ENCODE data around the gene EDIL3. TPM values are rescaled to one million over a fixed set of nuclear protein-coding genes. Genes with fewer than 3 reads are reported as not detected.
"Not testable (repeated sequence)": the region's sequence is repeated elsewhere in the genome, so short reads cannot be mapped to it uniquely, and the experiment has no call there.

EDIL3 gene
- total RNA-seq, 1 experiment from 2014 or later = not detected

DNA sequence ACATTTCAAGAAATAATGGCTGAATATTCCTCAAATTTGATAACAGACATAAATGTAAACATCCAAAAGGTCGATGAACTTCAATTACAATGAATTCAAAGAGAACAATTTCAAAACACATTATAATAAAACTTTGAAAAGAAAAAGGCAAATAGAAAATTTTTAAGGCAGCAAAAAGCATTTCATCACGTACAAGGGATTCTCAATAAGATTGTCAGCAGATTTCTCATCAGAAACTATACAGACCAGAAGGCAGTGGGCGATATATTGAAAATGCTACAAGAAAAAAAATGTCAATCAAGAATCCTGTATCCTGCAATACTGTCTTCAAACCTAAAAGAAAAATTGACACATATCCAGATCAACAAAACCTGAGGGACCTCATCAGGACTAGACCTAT lies 62.0 kb downstream of the EDIL3 start:
- Mint-ChIP-seq H3K27ac (ENCODE audit: low read depth, unreplicated experiment) (no peak overlapping the region), H3K27me3 (ENCODE audit: insufficient read depth, unreplicated experiment) (peaks cover 80% of the 10 kb centered on the region)
- TF ChIP-seq CTCF (IDR thresholded peaks at IDR 0.05; ENCODE audit: unreplicated experiment) = no peak

DNA sequence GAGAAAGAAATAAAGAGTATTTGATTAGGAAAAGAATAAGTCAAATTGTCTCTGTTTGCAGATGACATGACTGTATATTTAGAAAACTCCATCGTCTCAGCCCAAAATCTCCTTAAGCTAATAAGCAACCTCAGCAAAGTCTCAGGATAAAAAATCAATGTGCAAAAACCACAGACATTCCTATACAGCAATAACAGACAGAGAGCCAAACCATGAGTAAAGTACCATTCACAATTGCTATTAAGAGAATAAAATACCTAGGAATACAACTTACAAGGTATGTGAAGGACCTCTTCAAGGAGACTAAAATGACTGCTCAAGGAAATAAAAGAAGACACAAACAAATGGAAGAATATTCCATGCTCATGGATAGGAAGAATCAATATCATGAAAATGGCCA lies 66.9 kb downstream of the EDIL3 start:
- H3K4me3 Mint-ChIP-seq (ENCODE audit: unreplicated experiment) = not testable (repeated sequence)

More for the DNA sequence above, 62.0 kb downstream of the EDIL3 start:
- Mint-ChIP-seq H3K4me1 (ENCODE audit: insufficient read depth, unreplicated experiment) (no peaks in the 10 kb centered on the region), H3K36me3 (ENCODE audit: insufficient read depth, unreplicated experiment) (no peaks in the 10 kb centered on the region), H3K9me3 (ENCODE audit: unreplicated experiment) (no peaks in the 10 kb centered on the region), H3K4me3 (ENCODE audit: unreplicated experiment) (no peak overlapping the region)
- CTCF ChIA-PET = no interaction called here
- BruUV-seq (replicated peaks) = no TSS peak
- intact Hi-C loops (cut with micrococcal nuclease) = no loop called here
- DNase-seq (ENCODE audit: unreplicated experiment) = no peak
- POLR2A ChIA-PET = no interaction called here

GRCh38 chr5:84312280-84312679 lies 72.4 kb downstream of the EDIL3 start:
- peaks cover 50% of the 10 kb centered on the region for H3K27me3 Mint-ChIP-seq (ENCODE audit: insufficient read depth, unreplicated experiment)
- intact Hi-C loops (cut with micrococcal nuclease); DNase-seq (ENCODE audit: unreplicated experiment); POLR2A ChIA-PET; H3K4me1 Mint-ChIP-seq (ENCODE audit: insufficient read depth, unreplicated experiment); BruUV-seq (replicated peaks); H3K9me3 Mint-ChIP-seq (ENCODE audit: unreplicated experiment); H3K4me3 Mint-ChIP-seq (ENCODE audit: unreplicated experiment); H3K36me3 Mint-ChIP-seq (ENCODE audit: insufficient read depth, unreplicated experiment); CTCF ChIA-PET; H3K27ac Mint-ChIP-seq (ENCODE audit: low read depth, unreplicated experiment): not testable (repeated sequence)

More for the DNA sequence above, 66.9 kb downstream of the EDIL3 start:
- BruUV-seq (replicated peaks); POLR2A ChIA-PET; H3K4me1 Mint-ChIP-seq (ENCODE audit: insufficient read depth, unreplicated experiment); DNase-seq (ENCODE audit: unreplicated experiment); intact Hi-C loops (cut with micrococcal nuclease); H3K9me3 Mint-ChIP-seq (ENCODE audit: unreplicated experiment); CTCF ChIA-PET; H3K36me3 Mint-ChIP-seq (ENCODE audit: insufficient read depth, unreplicated experiment); H3K27ac Mint-ChIP-seq (ENCODE audit: low read depth, unreplicated experiment): not testable (repeated sequence)
- H3K27me3 Mint-ChIP-seq (ENCODE audit: insufficient read depth, unreplicated experiment) = peaks cover 74% of the 10 kb centered on the region

DNA sequence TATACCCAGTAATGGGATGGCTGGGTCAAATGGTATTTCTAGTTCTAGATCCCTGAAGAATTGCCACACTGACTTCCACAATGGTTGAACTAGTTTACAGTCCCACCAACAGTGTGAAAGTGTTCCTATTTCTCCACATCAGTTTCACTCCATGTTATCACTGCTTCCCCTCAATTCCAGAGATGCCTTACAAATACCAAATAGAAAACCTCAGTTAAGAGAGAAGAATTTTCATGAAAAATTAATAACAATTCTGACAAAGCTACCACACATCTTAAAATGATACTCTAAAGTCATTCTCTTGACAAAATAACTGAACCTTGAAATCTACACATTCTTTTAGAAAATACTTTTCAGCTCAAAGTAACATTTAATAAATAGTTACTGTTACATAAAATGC lies 74.8 kb downstream of the EDIL3 start:
- H3K27me3 Mint-ChIP-seq (ENCODE audit: insufficient read depth, unreplicated experiment) = peaks cover 38% of the 10 kb centered on the region
- H3K27ac Mint-ChIP-seq (ENCODE audit: low read depth, unreplicated experiment); H3K4me3 Mint-ChIP-seq (ENCODE audit: unreplicated experiment); BruUV-seq (replicated peaks); H3K4me1 Mint-ChIP-seq (ENCODE audit: insufficient read depth, unreplicated experiment); POLR2A ChIA-PET; H3K36me3 Mint-ChIP-seq (ENCODE audit: insufficient read depth, unreplicated experiment); DNase-seq (ENCODE audit: unreplicated experiment); intact Hi-C loops (cut with micrococcal nuclease); H3K9me3 Mint-ChIP-seq (ENCODE audit: unreplicated experiment); CTCF ChIA-PET: not testable (repeated sequence)

DNA sequence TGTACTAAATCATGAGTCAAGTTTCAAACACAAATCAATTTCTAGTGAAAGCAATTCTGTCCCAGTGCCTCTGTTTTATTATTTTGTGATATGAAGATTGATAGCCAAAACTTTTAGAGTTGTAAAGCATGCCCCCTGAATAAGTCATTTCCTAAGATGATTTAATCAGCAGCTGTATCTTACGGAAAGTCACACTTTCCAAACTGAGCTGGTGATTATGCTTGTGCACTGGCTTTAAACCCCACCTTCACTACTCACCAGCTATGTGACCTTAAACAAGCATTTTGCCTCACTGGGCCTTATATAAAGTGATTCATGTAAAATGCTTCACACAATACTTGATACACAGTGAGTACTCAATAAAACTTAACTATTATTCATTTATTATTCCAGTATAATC lies 78.1 kb downstream of the EDIL3 start:
- Mint-ChIP-seq H3K27ac (ENCODE audit: low read depth, unreplicated experiment) (no peak overlapping the region), H3K9me3 (ENCODE audit: unreplicated experiment) (no peaks in the 10 kb centered on the region), H3K4me3 (ENCODE audit: unreplicated experiment) (no peak overlapping the region), H3K27me3 (ENCODE audit: insufficient read depth, unreplicated experiment) (peaks cover 33% of the 10 kb centered on the region), H3K36me3 (ENCODE audit: insufficient read depth, unreplicated experiment) (no peaks in the 10 kb centered on the region), H3K4me1 (ENCODE audit: insufficient read depth, unreplicated experiment) (no peaks in the 10 kb centered on the region)
- ChIA-PET POLR2A (interaction anchor here (0.7 kb wide), 1 partner anchor 18 kb away, joined by 6 read pairs; no protein-coding TSS in a partner anchor), CTCF (no interaction called here)
- no peak for TF ChIP-seq CTCF (IDR thresholded peaks at IDR 0.05; ENCODE audit: unreplicated experiment)
- intact Hi-C loops (cut with micrococcal nuclease) = no loop called here
- no peak for DNase-seq (ENCODE audit: unreplicated experiment)
- BruUV-seq (replicated peaks) = no TSS peak

GRCh38 chr5:84304599-84304998 lies 80.1 kb downstream of the EDIL3 start:
- DNase-seq (ENCODE audit: unreplicated experiment) = no peak
- Mint-ChIP-seq H3K27ac (ENCODE audit: low read depth, unreplicated experiment) (no peak overlapping the region), H3K27me3 (ENCODE audit: insufficient read depth, unreplicated experiment) (peaks cover 33% of the 10 kb centered on the region), H3K9me3 (ENCODE audit: unreplicated experiment) (no peaks in the 10 kb centered on the region), H3K4me3 (ENCODE audit: unreplicated experiment) (no peak overlapping the region), H3K36me3 (ENCODE audit: insufficient read depth, unreplicated experiment) (no peaks in the 10 kb centered on the region), H3K4me1 (ENCODE audit: insufficient read depth, unreplicated experiment) (no peaks in the 10 kb centered on the region)
- intact Hi-C loops (cut with micrococcal nuclease) = no loop called here
- no peak for TF ChIP-seq CTCF (IDR thresholded peaks at IDR 0.05; ENCODE audit: unreplicated experiment)
- CTCF ChIA-PET = interaction anchor here (0.9 kb wide), 1 partner anchor 29 kb away, joined by 3 read pairs; no protein-coding TSS in a partner anchor
- no TSS peak for BruUV-seq (replicated peaks)
- POLR2A ChIA-PET = interaction anchor here (0.6 kb wide), 1 partner anchor 170 kb away, joined by 3 read pairs; no protein-coding TSS in a partner anchor
